Measurements from ENCODE around the gene RGS4. TPM values are rescaled to one million over a fixed set of nuclear protein-coding genes. Genes with fewer than 3 reads are reported as not detected.
A peak's percentile ranks its signal among the peaks of the same experiment; 100 is the strongest.

RGS4 gene
- total and polyA plus RNA-seq, 8 donors = 1.1 to 11.8 (median 2.5) TPM

GRCh38 chr1:163071405-163072255, 2.5 kb downstream of the RGS4 start:
- H3K27ac ChIP-seq = no peak overlapping the region
- DNase-seq (peak in 2 of 4 donors; percentile 26 to 64), ATAC-seq (peak; percentile 71)
- peaks cover 0 to 16% of the 10 kb centered on the region in 2 donors for H3K27me3 ChIP-seq
- TF ChIP-seq CTCF (IDR thresholded peaks at IDR 0.05) = peak; percentile 53 to 59
- intact Hi-C loops (cut with DNase I) = loop anchor here in 1 of 2 donors (10.0 kb wide), 1 partner anchor 243 kb away; no protein-coding TSS in a partner anchor
- no peaks in the 10 kb centered on the region for H3K9me3 ChIP-seq
- H3K36me3 ChIP-seq = no peaks in the 10 kb centered on the region
- peaks cover 0 to 4% of the 10 kb centered on the region in 2 donors for H3K4me1 ChIP-seq
- no peak overlapping the region for H3K4me3 ChIP-seq

GRCh38 chr1:163072658-163073057, 3.5 kb downstream of the RGS4 start:
- ATAC-seq = no peak
- no peak for TF ChIP-seq CTCF (IDR thresholded peaks at IDR 0.05)
- intact Hi-C loops (cut with DNase I) = loop anchor here in 1 of 2 donors (10.0 kb wide), 1 partner anchor 242 kb away; no protein-coding TSS in a partner anchor

GRCh38 chr1:163074004-163074403, 4.8 kb downstream of the RGS4 start:
- ATAC-seq = no peak
- intact Hi-C loops (cut with DNase I) = loop anchor here in 1 of 2 donors (10.0 kb wide), 1 partner anchor 241 kb away; no protein-coding TSS in a partner anchor
- H3K27me3 ChIP-seq = peaks cover 0 to 10% of the 10 kb centered on the region in 2 donors
- no peak for DNase-seq
- TF ChIP-seq CTCF (IDR thresholded peaks at IDR 0.05) = no peak
- no peak overlapping the region for H3K27ac ChIP-seq
- no peaks in the 10 kb centered on the region for H3K9me3 ChIP-seq
- no peaks in the 10 kb centered on the region for H3K36me3 ChIP-seq
- H3K4me1 ChIP-seq = no peaks in the 10 kb centered on the region
- no peak overlapping the region for H3K4me3 ChIP-seq

More at GRCh38 chr1:163072658-163073057, 3.5 kb downstream of the RGS4 start:
- no peaks in the 10 kb centered on the region for H3K36me3 ChIP-seq
- H3K4me1 ChIP-seq = peaks cover 0 to 4% of the 10 kb centered on the region in 2 donors
- peaks cover 0 to 16% of the 10 kb centered on the region in 2 donors for H3K27me3 ChIP-seq
- H3K4me3 ChIP-seq = no peak overlapping the region
- H3K9me3 ChIP-seq = no peaks in the 10 kb centered on the region
- DNase-seq = no peak
- no peak overlapping the region for H3K27ac ChIP-seq

- H3K4me1 ChIP-seq = no peaks in the 10 kb centered on the region
- no peak for TF ChIP-seq CTCF (IDR thresholded peaks at IDR 0.05)
- H3K27me3 ChIP-seq = peaks cover 0 to 2% of the 10 kb centered on the region in 2 donors
Measured at GRCh38 chr1:163074716-163075284, 5.6 kb downstream of the RGS4 start.

GRCh38 chr1:163076044-163076443, 6.9 kb downstream of the RGS4 start:
- peaks cover 0 to 3% of the 10 kb centered on the region in 2 donors for H3K9me3 ChIP-seq
- no peak for DNase-seq
- no peaks in the 10 kb centered on the region for H3K4me1 ChIP-seq
- H3K36me3 ChIP-seq = no peaks in the 10 kb centered on the region
- H3K27me3 ChIP-seq = no peaks in the 10 kb centered on the region
- H3K27ac ChIP-seq = no peak overlapping the region
- H3K4me3 ChIP-seq = no peak overlapping the region
- intact Hi-C loops (cut with DNase I) = loop anchor here in 1 of 2 donors (10.0 kb wide), 1 partner anchor 239 kb away; no protein-coding TSS in a partner anchor
- no peak for TF ChIP-seq CTCF (IDR thresholded peaks at IDR 0.05)
- no peak for ATAC-seq

More at GRCh38 chr1:163074716-163075284, 5.6 kb downstream of the RGS4 start:
- intact Hi-C loops (cut with DNase I) = loop anchor here in 1 of 2 donors (10.0 kb wide), 1 partner anchor 240 kb away; no protein-coding TSS in a partner anchor
- Histone ChIP-seq H3K27ac (no peak overlapping the region), H3K36me3 (no peaks in the 10 kb centered on the region), H3K4me3 (no peak overlapping the region), H3K9me3 (peaks cover 0 to 3% of the 10 kb centered on the region in 2 donors)
- ATAC-seq (no peak), DNase-seq (no peak)

All from left lung (tissue), 10 donors.